ENCODE results near the gene SMO. TPM values are rescaled to one million over a fixed set of nuclear protein-coding genes. Genes with fewer than 3 reads are reported as not detected.

SMO gene
- total and polyA plus RNA-seq, 2 experiments from 2014 or later, result 13.1 to 61.5 TPM

DNA sequence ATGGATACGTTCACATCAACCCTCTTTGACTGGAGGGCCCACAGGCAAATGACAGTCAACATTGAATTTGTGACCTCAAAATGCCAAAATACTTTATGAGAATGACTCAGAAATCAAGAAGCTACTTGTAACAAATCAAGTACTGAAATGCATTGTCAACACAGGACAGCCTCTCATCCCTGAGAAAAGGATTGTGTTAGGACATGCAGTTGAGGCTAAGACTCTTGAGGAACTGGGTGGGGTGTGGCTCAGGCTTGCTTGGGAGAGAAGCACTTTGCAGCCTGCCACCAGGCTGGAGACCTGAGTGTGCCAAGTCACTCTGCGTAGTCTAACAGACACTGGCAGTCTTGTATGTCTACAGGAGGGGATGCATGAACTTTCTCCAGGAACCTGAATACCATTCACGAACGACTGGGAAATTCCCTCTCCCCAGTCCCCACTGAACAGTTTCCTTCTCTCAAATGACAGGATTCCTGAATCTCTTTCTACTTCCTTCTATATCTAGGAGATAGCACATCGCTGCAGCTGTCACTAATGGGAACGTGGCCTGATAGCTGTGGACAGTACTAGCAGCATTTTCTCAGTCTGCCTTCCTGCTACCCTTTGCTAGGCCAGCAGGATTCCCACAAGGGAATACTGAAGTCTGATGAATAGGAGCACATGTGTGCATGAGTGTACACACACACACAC is 3.3 kb upstream of the SMO start (continued):
- TF ChIP-seq, protein P1, sequence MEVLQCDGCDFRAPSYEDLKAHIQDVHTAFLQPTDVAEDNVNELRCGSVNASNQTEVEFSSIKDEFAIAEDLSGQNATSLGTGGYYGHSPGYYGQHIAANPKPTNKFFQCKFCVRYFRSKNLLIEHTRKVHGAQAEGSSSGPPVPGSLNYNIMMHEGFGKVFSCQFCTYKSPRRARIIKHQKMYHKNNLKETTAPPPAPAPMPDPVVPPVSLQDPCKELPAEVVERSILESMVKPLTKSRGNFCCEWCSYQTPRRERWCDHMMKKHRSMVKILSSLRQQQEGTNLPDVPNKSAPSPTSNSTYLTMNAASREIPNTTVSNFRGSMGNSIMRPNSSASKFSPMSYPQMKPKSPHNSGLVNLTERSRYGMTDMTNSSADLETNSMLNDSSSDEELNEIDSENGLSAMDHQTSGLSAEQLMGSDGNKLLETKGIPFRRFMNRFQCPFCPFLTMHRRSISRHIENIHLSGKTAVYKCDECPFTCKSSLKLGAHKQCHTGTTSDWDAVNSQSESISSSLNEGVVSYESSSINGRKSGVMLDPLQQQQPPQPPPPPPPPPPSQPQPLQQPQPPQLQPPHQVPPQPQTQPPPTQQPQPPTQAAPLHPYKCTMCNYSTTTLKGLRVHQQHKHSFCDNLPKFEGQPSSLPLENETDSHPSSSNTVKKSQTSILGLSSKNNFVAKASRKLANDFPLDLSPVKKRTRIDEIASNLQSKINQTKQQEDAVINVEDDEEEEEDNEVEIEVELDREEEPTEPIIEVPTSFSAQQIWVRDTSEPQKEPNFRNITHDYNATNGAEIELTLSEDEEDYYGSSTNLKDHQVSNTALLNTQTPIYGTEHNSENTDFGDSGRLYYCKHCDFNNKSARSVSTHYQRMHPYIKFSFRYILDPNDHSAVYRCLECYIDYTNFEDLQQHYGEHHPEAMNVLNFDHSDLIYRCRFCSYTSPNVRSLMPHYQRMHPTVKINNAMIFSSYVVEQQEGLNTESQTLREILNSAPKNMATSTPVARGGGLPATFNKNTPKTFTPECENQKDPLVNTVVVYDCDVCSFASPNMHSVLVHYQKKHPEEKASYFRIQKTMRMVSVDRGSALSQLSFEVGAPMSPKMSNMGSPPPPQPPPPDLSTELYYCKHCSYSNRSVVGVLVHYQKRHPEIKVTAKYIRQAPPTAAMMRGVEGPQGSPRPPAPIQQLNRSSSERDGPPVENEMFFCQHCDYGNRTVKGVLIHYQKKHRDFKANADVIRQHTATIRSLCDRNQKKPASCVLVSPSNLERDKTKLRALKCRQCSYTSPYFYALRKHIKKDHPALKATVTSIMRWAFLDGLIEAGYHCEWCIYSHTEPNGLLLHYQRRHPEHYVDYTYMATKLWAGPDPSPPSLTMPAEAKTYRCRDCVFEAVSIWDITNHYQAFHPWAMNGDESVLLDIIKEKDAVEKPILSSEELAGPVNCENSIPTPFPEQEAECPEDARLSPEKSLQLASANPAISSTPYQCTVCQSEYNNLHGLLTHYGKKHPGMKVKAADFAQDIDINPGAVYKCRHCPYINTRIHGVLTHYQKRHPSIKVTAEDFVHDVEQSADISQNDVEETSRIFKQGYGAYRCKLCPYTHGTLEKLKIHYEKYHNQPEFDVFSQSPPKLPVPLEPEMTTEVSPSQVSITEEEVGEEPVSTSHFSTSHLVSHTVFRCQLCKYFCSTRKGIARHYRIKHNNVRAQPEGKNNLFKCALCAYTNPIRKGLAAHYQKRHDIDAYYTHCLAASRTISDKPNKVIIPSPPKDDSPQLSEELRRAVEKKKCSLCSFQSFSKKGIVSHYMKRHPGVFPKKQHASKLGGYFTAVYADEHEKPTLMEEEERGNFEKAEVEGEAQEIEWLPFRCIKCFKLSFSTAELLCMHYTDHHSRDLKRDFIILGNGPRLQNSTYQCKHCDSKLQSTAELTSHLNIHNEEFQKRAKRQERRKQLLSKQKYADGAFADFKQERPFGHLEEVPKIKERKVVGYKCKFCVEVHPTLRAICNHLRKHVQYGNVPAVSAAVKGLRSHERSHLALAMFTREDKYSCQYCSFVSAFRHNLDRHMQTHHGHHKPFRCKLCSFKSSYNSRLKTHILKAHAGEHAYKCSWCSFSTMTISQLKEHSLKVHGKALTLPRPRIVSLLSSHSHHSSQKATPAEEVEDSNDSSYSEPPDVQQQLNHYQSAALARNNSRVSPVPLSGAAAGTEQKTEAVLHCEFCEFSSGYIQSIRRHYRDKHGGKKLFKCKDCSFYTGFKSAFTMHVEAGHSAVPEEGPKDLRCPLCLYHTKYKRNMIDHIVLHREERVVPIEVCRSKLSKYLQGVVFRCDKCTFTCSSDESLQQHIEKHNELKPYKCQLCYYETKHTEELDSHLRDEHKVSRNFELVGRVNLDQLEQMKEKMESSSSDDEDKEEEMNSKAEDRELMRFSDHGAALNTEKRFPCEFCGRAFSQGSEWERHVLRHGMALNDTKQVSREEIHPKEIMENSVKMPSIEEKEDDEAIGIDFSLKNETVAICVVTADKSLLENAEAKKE (CRISPR knock-in tag; IDR thresholded peaks at IDR 0.05), result no peak
- no peak for TF ChIP-seq NANOG (IDR thresholded peaks at IDR 0.05; ENCODE audit: borderline replicate concordance)
- TF ChIP-seq, protein P2, sequence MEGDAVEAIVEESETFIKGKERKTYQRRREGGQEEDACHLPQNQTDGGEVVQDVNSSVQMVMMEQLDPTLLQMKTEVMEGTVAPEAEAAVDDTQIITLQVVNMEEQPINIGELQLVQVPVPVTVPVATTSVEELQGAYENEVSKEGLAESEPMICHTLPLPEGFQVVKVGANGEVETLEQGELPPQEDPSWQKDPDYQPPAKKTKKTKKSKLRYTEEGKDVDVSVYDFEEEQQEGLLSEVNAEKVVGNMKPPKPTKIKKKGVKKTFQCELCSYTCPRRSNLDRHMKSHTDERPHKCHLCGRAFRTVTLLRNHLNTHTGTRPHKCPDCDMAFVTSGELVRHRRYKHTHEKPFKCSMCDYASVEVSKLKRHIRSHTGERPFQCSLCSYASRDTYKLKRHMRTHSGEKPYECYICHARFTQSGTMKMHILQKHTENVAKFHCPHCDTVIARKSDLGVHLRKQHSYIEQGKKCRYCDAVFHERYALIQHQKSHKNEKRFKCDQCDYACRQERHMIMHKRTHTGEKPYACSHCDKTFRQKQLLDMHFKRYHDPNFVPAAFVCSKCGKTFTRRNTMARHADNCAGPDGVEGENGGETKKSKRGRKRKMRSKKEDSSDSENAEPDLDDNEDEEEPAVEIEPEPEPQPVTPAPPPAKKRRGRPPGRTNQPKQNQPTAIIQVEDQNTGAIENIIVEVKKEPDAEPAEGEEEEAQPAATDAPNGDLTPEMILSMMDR (conservative IDR thresholded peaks at IDR 0.05; ENCODE audit: low read depth in 2 of 2), result no peak
- TF ChIP-seq, protein P3, sequence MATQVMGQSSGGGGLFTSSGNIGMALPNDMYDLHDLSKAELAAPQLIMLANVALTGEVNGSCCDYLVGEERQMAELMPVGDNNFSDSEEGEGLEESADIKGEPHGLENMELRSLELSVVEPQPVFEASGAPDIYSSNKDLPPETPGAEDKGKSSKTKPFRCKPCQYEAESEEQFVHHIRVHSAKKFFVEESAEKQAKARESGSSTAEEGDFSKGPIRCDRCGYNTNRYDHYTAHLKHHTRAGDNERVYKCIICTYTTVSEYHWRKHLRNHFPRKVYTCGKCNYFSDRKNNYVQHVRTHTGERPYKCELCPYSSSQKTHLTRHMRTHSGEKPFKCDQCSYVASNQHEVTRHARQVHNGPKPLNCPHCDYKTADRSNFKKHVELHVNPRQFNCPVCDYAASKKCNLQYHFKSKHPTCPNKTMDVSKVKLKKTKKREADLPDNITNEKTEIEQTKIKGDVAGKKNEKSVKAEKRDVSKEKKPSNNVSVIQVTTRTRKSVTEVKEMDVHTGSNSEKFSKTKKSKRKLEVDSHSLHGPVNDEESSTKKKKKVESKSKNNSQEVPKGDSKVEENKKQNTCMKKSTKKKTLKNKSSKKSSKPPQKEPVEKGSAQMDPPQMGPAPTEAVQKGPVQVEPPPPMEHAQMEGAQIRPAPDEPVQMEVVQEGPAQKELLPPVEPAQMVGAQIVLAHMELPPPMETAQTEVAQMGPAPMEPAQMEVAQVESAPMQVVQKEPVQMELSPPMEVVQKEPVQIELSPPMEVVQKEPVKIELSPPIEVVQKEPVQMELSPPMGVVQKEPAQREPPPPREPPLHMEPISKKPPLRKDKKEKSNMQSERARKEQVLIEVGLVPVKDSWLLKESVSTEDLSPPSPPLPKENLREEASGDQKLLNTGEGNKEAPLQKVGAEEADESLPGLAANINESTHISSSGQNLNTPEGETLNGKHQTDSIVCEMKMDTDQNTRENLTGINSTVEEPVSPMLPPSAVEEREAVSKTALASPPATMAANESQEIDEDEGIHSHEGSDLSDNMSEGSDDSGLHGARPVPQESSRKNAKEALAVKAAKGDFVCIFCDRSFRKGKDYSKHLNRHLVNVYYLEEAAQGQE (IDR thresholded peaks at IDR 0.05; ENCODE audit: unreplicated experiment), result no peak
- TF ChIP-seq EZH2 (IDR thresholded peaks at IDR 0.05; ENCODE audit: low read depth, unreplicated experiment), result no peak
- no peak for TF ChIP-seq STAT1 (IDR thresholded peaks at IDR 0.05; ENCODE audit: unreplicated experiment)

All from GM23338 (cell line).